Ovary (tissue), 3 donors: ENCODE results near the gene C1QTNF6.

Source experiments
- POLR2A ChIP-seq: fragments of 450-650 bp; IDR thresholded peaks from one replicate; pipeline ENCODE4 v1.6.1; 2017; ENCODE audit warnings: antibody characterized with exemption, mild to moderate bottlenecking, moderate library complexity
- TF ChIP-seq, protein P1 (sequence below), 3 donors: fragments of 450-650 bp in 2 of 3; fragments of 200-600 bp in 1 of 3; IDR thresholded peaks; one replicate each; pipeline versions ENCODE4 v1.5.1 to v1.8.0; 2016 to 2022; ENCODE audit warnings: antibody characterized with exemption in 3 of 3, mild to moderate bottlenecking in 1 of 3
- donor health status: DM: no; HTN: no; CAD: no.

GRCh38 chr22:37137903-37138665 is 50.0 kb downstream of the C1QTNF6 start:
- TF ChIP-seq POLR2A, result no peak
- TF ChIP-seq, protein P1, sequence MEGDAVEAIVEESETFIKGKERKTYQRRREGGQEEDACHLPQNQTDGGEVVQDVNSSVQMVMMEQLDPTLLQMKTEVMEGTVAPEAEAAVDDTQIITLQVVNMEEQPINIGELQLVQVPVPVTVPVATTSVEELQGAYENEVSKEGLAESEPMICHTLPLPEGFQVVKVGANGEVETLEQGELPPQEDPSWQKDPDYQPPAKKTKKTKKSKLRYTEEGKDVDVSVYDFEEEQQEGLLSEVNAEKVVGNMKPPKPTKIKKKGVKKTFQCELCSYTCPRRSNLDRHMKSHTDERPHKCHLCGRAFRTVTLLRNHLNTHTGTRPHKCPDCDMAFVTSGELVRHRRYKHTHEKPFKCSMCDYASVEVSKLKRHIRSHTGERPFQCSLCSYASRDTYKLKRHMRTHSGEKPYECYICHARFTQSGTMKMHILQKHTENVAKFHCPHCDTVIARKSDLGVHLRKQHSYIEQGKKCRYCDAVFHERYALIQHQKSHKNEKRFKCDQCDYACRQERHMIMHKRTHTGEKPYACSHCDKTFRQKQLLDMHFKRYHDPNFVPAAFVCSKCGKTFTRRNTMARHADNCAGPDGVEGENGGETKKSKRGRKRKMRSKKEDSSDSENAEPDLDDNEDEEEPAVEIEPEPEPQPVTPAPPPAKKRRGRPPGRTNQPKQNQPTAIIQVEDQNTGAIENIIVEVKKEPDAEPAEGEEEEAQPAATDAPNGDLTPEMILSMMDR (IDR thresholded peaks at IDR 0.05), result no peak
